ENCODE data around the gene CAVIN4. TPM values are rescaled to one million over a fixed set of nuclear protein-coding genes. Genes with fewer than 3 reads are reported as not detected.

The CAVIN4 gene
- total and polyA plus RNA-seq, 7 experiments from 2014 or later: 0.07 to 0.13 TPM; not detected in 5

GRCh38 chr9:100580257-100580656, 2.4 kb downstream of the CAVIN4 start:
- no peak for ATAC-seq
- H3K4me3 ChIP-seq (ENCODE audit: low read length): no peak overlapping the region
- H3K27me3 ChIP-seq (ENCODE audit: control insufficient read depth in 2 of 2, insufficient read depth in 2 of 2, low read length in 2 of 2): no peaks in the 10 kb centered on the region
- H3K4me1 ChIP-seq (ENCODE audit: control insufficient read depth in 2 of 2, insufficient read depth in 2 of 2, low read length in 2 of 2): no peaks in the 10 kb centered on the region
- no peak overlapping the region for H3K27ac Mint-ChIP-seq
- H3K4me1 Mint-ChIP-seq: no peaks in the 10 kb centered on the region
- no peak overlapping the region for H3K27ac ChIP-seq (ENCODE audit: low read depth, low read length)
- H3K4me3 Mint-ChIP-seq: no peak overlapping the region
- no peaks in the 10 kb centered on the region for H3K36me3 ChIP-seq (ENCODE audit: control insufficient read depth in 2 of 3, insufficient read depth in 3 of 3, low read length in 3 of 3)
- POLR2A ChIA-PET: no interaction called here
- CTCF ChIA-PET: no interaction called here
- no peaks in the 10 kb centered on the region for H3K36me3 Mint-ChIP-seq
- intact Hi-C loops (cut with micrococcal nuclease): no loop called here
- peaks cover 0 to 9% (median 0%) of the 10 kb centered on the region in 5 donors for H3K27me3 Mint-ChIP-seq
- no peaks in the 10 kb centered on the region for H3K9me3 Mint-ChIP-seq
- H3K9me3 ChIP-seq (ENCODE audit: control insufficient read depth in 2 of 3, low read length in 3 of 3): no peaks in the 10 kb centered on the region
- DNase-seq: no peak

DNA sequence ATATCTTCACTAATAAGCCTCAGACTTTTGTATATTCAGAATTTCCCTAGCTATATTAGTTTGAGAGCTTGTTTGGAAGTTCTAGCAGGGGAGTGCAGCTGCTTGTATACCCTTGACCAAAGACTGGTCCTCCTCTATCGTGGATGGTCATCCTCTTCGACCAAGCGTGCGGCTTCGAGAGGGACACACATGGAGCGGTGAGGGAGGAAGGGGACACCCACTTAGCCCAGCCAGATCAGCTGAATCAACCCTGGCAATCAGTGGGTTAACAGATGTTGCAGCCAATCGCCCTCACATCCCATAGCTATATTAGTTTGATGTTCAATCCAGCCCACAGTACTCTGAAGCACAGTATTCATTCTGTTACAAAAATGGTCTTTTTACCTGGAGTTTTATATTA, 3.2 kb downstream of the CAVIN4 start:
- Mint-ChIP-seq H3K27me3 (peaks cover 0 to 9% (median 0%) of the 10 kb centered on the region in 5 donors), H3K36me3 (no peaks in the 10 kb centered on the region), H3K9me3 (no peaks in the 10 kb centered on the region), H3K4me1 (no peaks in the 10 kb centered on the region), H3K4me3 (no peak overlapping the region), H3K27ac (no peak overlapping the region)
- Histone ChIP-seq H3K9me3 (ENCODE audit: control insufficient read depth in 2 of 3, low read length in 3 of 3) (no peaks in the 10 kb centered on the region), H3K27me3 (ENCODE audit: control insufficient read depth in 2 of 2, insufficient read depth in 2 of 2, low read length in 2 of 2) (no peaks in the 10 kb centered on the region), H3K27ac (ENCODE audit: low read depth, low read length) (no peak overlapping the region), H3K36me3 (ENCODE audit: control insufficient read depth in 2 of 3, insufficient read depth in 3 of 3, low read length in 3 of 3) (no peaks in the 10 kb centered on the region), H3K4me1 (ENCODE audit: control insufficient read depth in 2 of 2, insufficient read depth in 2 of 2, low read length in 2 of 2) (no peaks in the 10 kb centered on the region), H3K4me3 (ENCODE audit: low read length) (no peak overlapping the region)
- POLR2A ChIA-PET: no interaction called here
- CTCF ChIA-PET: no interaction called here
- intact Hi-C loops (cut with micrococcal nuclease): no loop called here
- DNase-seq (no peak), ATAC-seq (no peak)

GRCh38 chr9:100581661-100582060, 3.8 kb downstream of the CAVIN4 start:
- H3K36me3 Mint-ChIP-seq: no peaks in the 10 kb centered on the region
- H3K27me3 Mint-ChIP-seq: peaks cover 0 to 9% (median 0%) of the 10 kb centered on the region in 5 donors
- no peak overlapping the region for H3K27ac Mint-ChIP-seq

DNA sequence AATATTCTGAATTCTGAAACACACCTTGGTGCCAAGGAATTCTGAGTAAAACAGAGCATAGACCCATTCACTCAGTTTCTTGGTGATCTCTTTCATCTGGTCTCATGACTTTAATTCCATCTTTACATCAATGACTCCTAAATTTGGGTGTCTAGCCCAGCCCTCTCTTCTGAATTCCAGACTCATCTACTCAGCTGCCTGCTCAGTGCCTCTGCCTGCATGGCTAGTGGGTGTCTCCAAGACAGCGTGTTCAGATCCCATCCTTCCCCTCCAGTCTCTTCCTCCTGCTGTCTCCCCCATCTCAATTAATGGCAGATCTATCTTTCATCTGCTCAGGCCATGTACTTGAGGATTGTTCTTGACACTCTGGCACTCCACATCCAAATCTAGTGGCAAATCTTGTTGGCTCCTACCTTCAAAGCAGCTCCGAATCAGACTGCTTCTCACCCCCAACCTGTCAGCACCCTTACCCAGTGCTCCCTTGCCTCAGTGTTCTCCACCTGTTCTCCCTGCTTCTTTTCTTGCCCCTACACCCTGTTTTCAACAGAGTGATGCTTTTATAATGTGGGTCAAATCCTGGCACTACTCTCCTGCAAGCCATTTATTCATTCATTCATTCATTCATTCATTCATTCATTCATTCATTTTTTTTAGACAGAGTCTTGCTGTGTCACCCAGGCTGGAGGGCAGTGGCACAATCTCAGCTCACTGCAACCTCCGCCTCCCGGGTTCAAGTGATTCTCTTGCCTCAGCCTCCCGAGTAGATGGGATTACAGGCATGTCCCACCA, 5.3 kb downstream of the CAVIN4 start:
- Mint-ChIP-seq H3K27ac (no peak overlapping the region), H3K36me3 (no peaks in the 10 kb centered on the region), H3K27me3 (peaks cover 0 to 6% (median 0%) of the 10 kb centered on the region in 5 donors), H3K9me3 (no peaks in the 10 kb centered on the region), H3K4me3 (no peak overlapping the region), H3K4me1 (no peaks in the 10 kb centered on the region)
- DNase-seq (no peak), ATAC-seq (no peak)
- H3K4me3 ChIP-seq (ENCODE audit: low read length): no peak overlapping the region
- intact Hi-C loops (cut with micrococcal nuclease): no loop called here
- H3K27ac ChIP-seq (ENCODE audit: low read depth, low read length): no peak overlapping the region
- H3K4me1 ChIP-seq (ENCODE audit: control insufficient read depth in 2 of 2, insufficient read depth in 2 of 2, low read length in 2 of 2): no peaks in the 10 kb centered on the region
- ChIA-PET POLR2A (no interaction called here), CTCF (no interaction called here)
- no peaks in the 10 kb centered on the region for H3K36me3 ChIP-seq (ENCODE audit: control insufficient read depth in 2 of 3, insufficient read depth in 3 of 3, low read length in 3 of 3)
- H3K27me3 ChIP-seq (ENCODE audit: control insufficient read depth in 2 of 2, insufficient read depth in 2 of 2, low read length in 2 of 2): no peaks in the 10 kb centered on the region
- no peaks in the 10 kb centered on the region for H3K9me3 ChIP-seq (ENCODE audit: control insufficient read depth in 2 of 3, low read length in 3 of 3)

More at GRCh38 chr9:100581661-100582060, 3.8 kb downstream of the CAVIN4 start:
- no peak overlapping the region for H3K4me3 Mint-ChIP-seq
- Histone ChIP-seq H3K27ac (ENCODE audit: low read depth, low read length) (no peak overlapping the region), H3K36me3 (ENCODE audit: control insufficient read depth in 2 of 3, insufficient read depth in 3 of 3, low read length in 3 of 3) (no peaks in the 10 kb centered on the region), H3K9me3 (ENCODE audit: control insufficient read depth in 2 of 3, low read length in 3 of 3) (no peaks in the 10 kb centered on the region), H3K27me3 (ENCODE audit: control insufficient read depth in 2 of 2, insufficient read depth in 2 of 2, low read length in 2 of 2) (no peaks in the 10 kb centered on the region), H3K4me1 (ENCODE audit: control insufficient read depth in 2 of 2, insufficient read depth in 2 of 2, low read length in 2 of 2) (no peaks in the 10 kb centered on the region), H3K4me3 (ENCODE audit: low read length) (no peak overlapping the region)
- DNase-seq (no peak), ATAC-seq (no peak)
- CTCF ChIA-PET: no interaction called here
- no peaks in the 10 kb centered on the region for H3K4me1 Mint-ChIP-seq
- intact Hi-C loops (cut with micrococcal nuclease): no loop called here
- no peaks in the 10 kb centered on the region for H3K9me3 Mint-ChIP-seq
- POLR2A ChIA-PET: no interaction called here

DNA sequence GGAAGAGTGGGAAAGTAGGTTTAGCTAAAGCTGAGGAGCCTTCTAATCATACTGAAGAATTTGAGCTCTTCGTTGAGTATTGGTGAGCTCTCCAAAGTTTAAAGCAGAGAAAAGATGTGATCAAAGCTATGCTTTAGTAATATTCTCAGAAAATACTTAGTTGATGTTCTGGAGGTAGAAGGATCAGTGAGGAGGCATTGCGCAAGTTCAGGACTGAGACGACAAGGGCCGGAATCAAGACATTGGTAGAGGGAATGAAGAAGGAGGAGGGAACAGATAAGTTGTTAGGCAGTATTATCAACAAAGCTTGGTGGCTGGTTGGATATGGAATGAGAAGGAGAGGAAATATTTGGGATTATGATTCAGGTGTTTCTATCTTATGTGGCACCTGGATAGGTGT, 7.1 kb downstream of the CAVIN4 start:
- Mint-ChIP-seq H3K9me3 (no peaks in the 10 kb centered on the region), H3K4me3 (no peak overlapping the region), H3K27ac (no peak overlapping the region), H3K4me1 (no peaks in the 10 kb centered on the region), H3K36me3 (no peaks in the 10 kb centered on the region), H3K27me3 (peaks cover 0 to 5% (median 0%) of the 10 kb centered on the region in 5 donors)
- POLR2A ChIA-PET: no interaction called here
- Histone ChIP-seq H3K4me1 (ENCODE audit: control insufficient read depth in 2 of 2, insufficient read depth in 2 of 2, low read length in 2 of 2) (no peaks in the 10 kb centered on the region), H3K4me3 (ENCODE audit: low read length) (no peak overlapping the region), H3K27me3 (ENCODE audit: control insufficient read depth in 2 of 2, insufficient read depth in 2 of 2, low read length in 2 of 2) (no peaks in the 10 kb centered on the region), H3K9me3 (ENCODE audit: control insufficient read depth in 2 of 3, low read length in 3 of 3) (no peaks in the 10 kb centered on the region), H3K27ac (ENCODE audit: low read depth, low read length) (no peak overlapping the region), H3K36me3 (ENCODE audit: control insufficient read depth in 2 of 3, insufficient read depth in 3 of 3, low read length in 3 of 3) (no peaks in the 10 kb centered on the region)
- no peak for DNase-seq
- intact Hi-C loops (cut with micrococcal nuclease): no loop called here
- ATAC-seq: no peak
- CTCF ChIA-PET: interaction anchor here (1.4 kb wide), 1 partner anchor 14 kb away, joined by 3 read pairs; no protein-coding TSS in a partner anchor

- Histone ChIP-seq H3K4me1 (ENCODE audit: control insufficient read depth in 2 of 2, insufficient read depth in 2 of 2, low read length in 2 of 2) (no peaks in the 10 kb centered on the region), H3K36me3 (ENCODE audit: control insufficient read depth in 2 of 3, insufficient read depth in 3 of 3, low read length in 3 of 3) (no peaks in the 10 kb centered on the region), H3K4me3 (ENCODE audit: low read length) (no peak overlapping the region), H3K9me3 (ENCODE audit: control insufficient read depth in 2 of 3, low read length in 3 of 3) (no peaks in the 10 kb centered on the region), H3K27ac (ENCODE audit: low read depth, low read length) (no peak overlapping the region), H3K27me3 (ENCODE audit: control insufficient read depth in 2 of 2, insufficient read depth in 2 of 2, low read length in 2 of 2) (no peaks in the 10 kb centered on the region)
- H3K27ac Mint-ChIP-seq: no peak overlapping the region
- ChIA-PET POLR2A (no interaction called here), CTCF (no interaction called here)
- DNase-seq (no peak), ATAC-seq (no peak)
- H3K4me1 Mint-ChIP-seq: no peaks in the 10 kb centered on the region
- H3K36me3 Mint-ChIP-seq: no peaks in the 10 kb centered on the region
- H3K9me3 Mint-ChIP-seq: no peaks in the 10 kb centered on the region
- H3K4me3 Mint-ChIP-seq: no peak overlapping the region
- H3K27me3 Mint-ChIP-seq: peaks cover 0 to 3% (median 0%) of the 10 kb centered on the region in 5 donors
- intact Hi-C loops (cut with micrococcal nuclease): no loop called here
Measured at GRCh38 chr9:100586093-100586492, 8.2 kb downstream of the CAVIN4 start.

DNA sequence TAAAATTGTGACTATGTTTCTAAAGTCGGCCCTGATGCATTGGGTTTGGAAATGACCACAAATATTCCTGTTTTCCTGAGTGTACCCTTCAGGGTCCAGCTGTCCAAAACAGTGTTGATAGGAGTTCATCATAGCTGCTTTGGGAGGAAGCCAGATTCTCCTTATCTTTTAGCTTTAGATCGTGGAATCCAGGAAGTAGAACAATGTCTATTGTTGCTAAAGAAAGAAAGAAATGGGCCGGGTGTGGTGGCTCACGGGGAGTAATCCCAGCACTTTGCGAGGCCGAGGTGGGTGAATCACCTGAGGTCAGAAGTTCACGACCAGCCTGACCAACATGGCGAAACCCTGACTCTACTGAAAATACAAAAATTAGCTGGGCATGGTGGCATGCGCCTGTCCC, 9.5 kb downstream of the CAVIN4 start:
- H3K9me3 Mint-ChIP-seq: no peaks in the 10 kb centered on the region
- H3K36me3 Mint-ChIP-seq: no peaks in the 10 kb centered on the region
- no peak overlapping the region for H3K4me3 Mint-ChIP-seq
- H3K27me3 Mint-ChIP-seq: peaks cover 0 to 2% (median 0%) of the 10 kb centered on the region in 5 donors
- intact Hi-C loops (cut with micrococcal nuclease): no loop called here
- ChIA-PET POLR2A (no interaction called here), CTCF (no interaction called here)
- Histone ChIP-seq H3K36me3 (ENCODE audit: control insufficient read depth in 2 of 3, insufficient read depth in 3 of 3, low read length in 3 of 3) (no peaks in the 10 kb centered on the region), H3K9me3 (ENCODE audit: control insufficient read depth in 2 of 3, low read length in 3 of 3) (no peaks in the 10 kb centered on the region), H3K27me3 (ENCODE audit: control insufficient read depth in 2 of 2, insufficient read depth in 2 of 2, low read length in 2 of 2) (no peaks in the 10 kb centered on the region), H3K4me1 (ENCODE audit: control insufficient read depth in 2 of 2, insufficient read depth in 2 of 2, low read length in 2 of 2) (no peaks in the 10 kb centered on the region), H3K27ac (ENCODE audit: low read depth, low read length) (no peak overlapping the region), H3K4me3 (ENCODE audit: low read length) (no peak overlapping the region)
- DNase-seq (no peak), ATAC-seq (no peak)
- H3K27ac Mint-ChIP-seq: no peak overlapping the region
- no peaks in the 10 kb centered on the region for H3K4me1 Mint-ChIP-seq
